GM12875 (cell line): Measurements from ENCODE around the gene ARHGEF28.

ENCODE experiments used
- H3K4me3 ChIP-seq: one replicate; pipeline ENCODE4 v1.5.1; 2011; ENCODE audit warnings: low read depth, low read length, control low read depth
- CTCF ChIP-seq: IDR thresholded peaks from 2 replicates; pipeline ENCODE4 v1.5.1; 2011; ENCODE audit warnings: low read depth, mild to moderate bottlenecking, control low read depth, inconsistent platforms, low read length, moderate library complexity, borderline replicate concordance; ENCODE audit not compliant: insufficient read depth

Gene ARHGEF28

DNA sequence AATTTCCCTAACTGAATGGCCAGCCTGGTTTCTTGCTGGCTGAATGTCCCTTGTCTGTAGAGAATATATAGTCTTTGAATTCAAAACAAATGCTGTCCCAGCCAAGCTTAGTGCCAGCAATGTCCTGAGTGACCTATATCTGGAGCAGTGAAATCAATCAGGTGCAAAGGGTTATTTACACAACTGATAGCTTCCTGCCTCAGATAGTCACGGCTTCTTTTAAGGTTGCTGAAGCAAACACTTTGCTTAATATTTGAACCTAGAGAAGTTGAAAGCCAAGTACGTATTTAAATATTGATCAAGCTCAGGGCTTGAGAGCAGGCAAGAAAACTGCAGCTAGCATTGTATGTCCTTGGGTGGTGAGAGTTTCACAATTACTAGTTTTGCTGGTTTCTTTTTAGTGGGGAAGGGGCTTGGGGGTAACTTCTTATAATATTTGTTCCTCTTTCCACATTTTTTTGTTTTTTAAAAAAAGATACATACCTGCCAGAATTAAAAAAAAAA is 2.0 kb upstream of the ARHGEF28 start:
- no peak overlapping the region for H3K4me3 ChIP-seq
- TF ChIP-seq CTCF: no peak

DNA sequence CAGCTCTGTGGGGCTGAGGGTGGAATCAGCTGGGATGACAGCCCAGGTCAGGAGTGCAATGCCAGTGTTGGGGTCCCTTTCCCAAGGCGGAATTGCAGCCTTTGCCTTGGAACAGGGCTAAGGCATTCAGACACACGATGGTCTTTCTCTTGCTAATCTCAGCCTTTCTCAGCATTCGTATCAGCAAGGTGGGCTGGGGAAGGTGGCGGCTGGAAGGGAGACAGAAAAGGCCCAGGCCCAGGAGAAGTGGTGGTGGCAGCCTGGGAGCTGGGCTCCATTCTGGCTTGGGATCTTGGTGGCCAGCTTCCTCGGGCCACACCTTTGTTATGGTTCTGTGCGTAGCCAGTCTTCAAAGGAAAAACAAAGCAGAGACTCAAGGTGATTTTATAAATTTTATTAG is 1.1 kb upstream of the ARHGEF28 start:
- no peak overlapping the region for H3K4me3 ChIP-seq
- no peak for TF ChIP-seq CTCF

- no peak for TF ChIP-seq CTCF
- H3K4me3 ChIP-seq: no peak overlapping the region
Measured at GRCh38 chr5:73625372-73625943, 538 bp upstream of the ARHGEF28 start.

DNA sequence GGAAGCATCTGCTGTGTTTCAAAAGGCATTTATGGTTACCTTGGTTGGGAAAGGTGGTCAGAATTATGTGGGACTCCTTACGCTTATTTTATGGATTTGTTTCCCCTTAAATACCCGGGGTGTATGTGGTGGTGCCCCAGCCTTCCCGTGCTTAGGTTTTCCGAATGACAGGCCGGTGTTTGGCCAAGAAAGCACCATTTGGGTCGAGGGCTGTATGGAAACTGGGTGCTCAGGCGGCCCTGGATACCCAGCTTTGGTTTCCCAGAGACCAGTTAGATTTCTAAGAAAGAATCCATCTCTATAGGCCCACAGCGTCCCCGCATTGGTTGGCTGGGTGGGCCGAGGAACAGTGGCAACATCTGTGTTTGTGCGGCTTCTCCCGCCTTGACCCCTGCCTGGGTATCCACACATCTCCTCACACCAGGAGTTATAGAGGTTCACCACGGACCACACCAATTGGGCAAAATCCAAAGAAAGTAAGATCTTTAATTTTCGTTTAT is 868 bp downstream of the ARHGEF28 start:
- TF ChIP-seq CTCF: no peak
- no peak overlapping the region for H3K4me3 ChIP-seq

- H3K4me3 ChIP-seq: no peak overlapping the region
- no peak for TF ChIP-seq CTCF
Measured at GRCh38 chr5:73629456-73629855, 3.5 kb downstream of the ARHGEF28 start.

GRCh38 chr5:73630765-73631164 is 4.8 kb downstream of the ARHGEF28 start:
- TF ChIP-seq CTCF: no peak
- no peak overlapping the region for H3K4me3 ChIP-seq

- no peak for TF ChIP-seq CTCF
- H3K4me3 ChIP-seq: no peak overlapping the region
Measured at GRCh38 chr5:73631500-73631899, 5.5 kb downstream of the ARHGEF28 start.
